Frontal cortex (tissue), 4 donors: ENCODE results near the gene ULK3. TPM values are rescaled to one million over a fixed set of nuclear protein-coding genes. Genes with fewer than 3 reads are reported as not detected.

Experiments
- DNase-seq, 2 donors: peaks; one replicate each; pipeline ENCODE4 v3.0.0; 2012; ENCODE audit warnings: low spot score in 2 of 2
- FAIRE-seq: peaks from 2 replicates; lab custom pipeline; 2012; peaks lifted over from hg19 to GRCh38; lab: Jason Lieb, UNC
- small RNA-seq: library from RNA; depleted of rRNA; stranded (forward); fragments of <200 nt; gene quantifications from one replicate; pipeline ENCODE3, GENCODE V24; 2014
- total RNA-seq: library from RNA; depleted of rRNA; stranded (reverse); fragments of >200 nt; gene quantifications from one replicate; pipeline ENCODE4 v1.2.3, GENCODE V29; 2014
- donor health status: control.
- donor health status: control.
- donor health status: control.

Gene ULK3
- total RNA-seq, 1 donor from 2014 or later, result 30.6 TPM

DNA sequence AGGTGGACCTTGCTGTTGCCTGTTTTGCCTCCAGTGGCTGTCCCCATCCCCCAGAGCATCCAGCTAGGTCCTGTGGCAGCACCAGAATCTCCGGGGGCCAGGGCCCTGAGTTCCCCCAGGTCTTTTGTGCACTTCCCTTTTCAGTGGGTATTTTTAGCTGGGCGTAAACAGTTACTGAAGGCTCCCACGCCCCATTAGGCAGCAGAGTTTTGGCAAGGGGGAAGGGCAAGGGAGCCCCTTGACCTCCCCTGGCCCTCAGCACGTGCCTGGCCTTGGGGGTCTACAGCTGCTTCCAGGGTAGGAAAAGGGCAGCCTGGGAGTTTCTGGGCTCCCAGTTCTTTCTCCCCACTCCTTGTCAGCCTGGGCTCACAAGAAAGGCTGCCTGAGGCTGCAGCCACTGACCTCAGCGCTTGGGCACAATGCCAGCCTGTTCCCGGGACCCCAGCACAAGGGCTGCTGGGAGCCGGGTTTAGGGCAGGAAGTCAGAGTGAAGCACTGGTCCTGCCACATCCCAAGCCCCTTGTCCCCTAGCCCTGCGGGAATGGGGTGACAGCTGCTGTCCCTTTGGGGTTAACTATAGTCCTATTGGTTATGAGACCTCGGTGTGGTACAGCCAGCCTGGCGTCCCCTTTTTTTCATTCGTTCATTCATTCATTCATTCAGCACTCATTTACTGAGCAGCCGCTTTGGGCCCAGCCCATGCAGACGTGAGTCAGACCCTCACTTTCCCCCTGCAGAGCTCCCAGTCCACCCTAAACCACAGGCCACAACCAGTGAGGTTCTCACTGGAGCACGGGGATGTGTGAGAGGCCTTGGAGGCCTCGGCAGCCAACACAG, 52.7 kb downstream of the ULK3 start:
- DNase-seq, result no peak
- no peak for FAIRE-seq

GRCh38 chr15:74789741-74790079, 53.2 kb downstream of the ULK3 start:
- FAIRE-seq (no peak), DNase-seq (no peak)

DNA sequence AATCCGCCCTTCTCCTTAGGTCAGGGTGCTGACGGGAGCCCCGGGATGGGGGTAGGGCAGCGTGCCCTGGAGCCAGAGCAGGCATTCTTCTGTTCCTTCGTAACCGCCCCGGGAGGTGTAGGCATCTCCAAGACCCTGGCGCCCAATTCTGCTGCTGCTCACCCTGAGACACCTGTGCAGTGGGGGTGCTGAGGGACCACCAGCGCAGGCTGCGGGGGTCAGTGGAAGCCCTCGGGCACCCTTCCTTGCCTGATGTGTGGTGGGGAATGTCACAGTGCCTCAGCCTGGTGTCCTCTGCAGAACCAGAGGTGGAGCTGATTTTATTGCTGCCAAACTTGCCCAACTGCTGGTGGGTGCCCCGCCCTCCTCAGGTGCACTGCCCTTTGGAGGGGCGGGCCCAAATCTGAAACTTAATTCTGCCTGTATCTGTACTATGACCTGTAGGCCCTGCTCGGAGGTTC, 53.8 kb downstream of the ULK3 start:
- DNase-seq, result no peak
- no peak for FAIRE-seq

GRCh38 chr15:74788683-74789151, 54.2 kb downstream of the ULK3 start:
- DNase-seq (no peak), FAIRE-seq (no peak)

GRCh38 chr15:74788042-74788682, 54.8 kb downstream of the ULK3 start:
- no peak for DNase-seq
- FAIRE-seq, result no peak

DNA sequence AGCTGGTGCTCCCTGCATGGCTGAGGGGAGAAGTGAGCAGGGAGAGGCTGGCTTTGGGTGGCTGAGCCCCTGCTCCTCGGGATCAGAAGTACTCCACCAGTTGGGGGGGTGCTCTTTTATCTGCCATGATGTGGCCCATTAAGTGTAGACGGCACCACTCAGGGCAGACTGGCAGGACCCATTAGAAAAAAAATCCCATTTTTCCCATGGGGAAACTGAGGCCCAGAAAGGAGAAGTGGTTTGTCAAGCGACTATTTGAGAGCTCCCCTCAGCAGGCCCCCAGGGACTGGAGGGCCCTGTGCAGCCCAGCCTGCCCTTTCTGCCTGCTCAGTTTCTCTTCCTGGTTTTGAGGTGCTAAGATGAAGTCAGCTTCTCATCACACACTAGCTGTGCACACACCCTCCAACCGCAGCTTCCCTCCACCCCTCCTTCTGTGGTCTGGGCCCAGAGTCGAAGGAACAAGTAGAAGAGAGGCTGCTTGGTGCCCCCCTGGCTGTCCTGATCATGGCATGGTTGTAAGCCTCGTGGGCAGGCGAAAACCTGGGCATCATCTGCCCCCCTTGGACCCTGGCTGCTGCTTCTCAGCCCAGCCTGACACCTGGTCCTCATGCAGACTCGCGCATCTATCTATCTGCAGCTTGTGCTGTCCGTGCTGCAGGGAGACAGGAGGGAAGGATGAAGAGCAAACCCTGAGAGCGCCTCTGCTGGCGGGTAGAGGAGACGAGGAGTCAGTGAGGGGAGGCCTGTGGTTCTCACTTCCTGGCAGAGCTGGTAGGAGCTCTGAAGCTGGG, 55.5 kb downstream of the ULK3 start:
- FAIRE-seq (no peak), DNase-seq (no peak)

GRCh38 chr15:74786551-74787165, 56.3 kb downstream of the ULK3 start:
- no peak for FAIRE-seq
- DNase-seq, result no peak

Small RNA genes lying within 50 kb of the gene (small RNA-seq; reads per million reads assigned to genes)
- gene CPLX3 (not detected), gene MIR4513 (not detected), gene MIR6882 (0.28 reads per million, percentile 10 among the genes with 10 or more reads in this experiment)

Other genes starting within 250 kb of the ULK3 start
- gene CLK3, start 227.3 kb downstream of the ULK3 start, total RNA-seq, result 26.5 TPM
- gene EDC3, start 147.1 kb downstream of the ULK3 start, total RNA-seq, result 12.2 TPM
- gene CYP1A1, start 117.6 kb downstream of the ULK3 start, total RNA-seq, result 0.41 TPM
- not detected for gene CYP1A2, start 94.3 kb downstream of the ULK3 start, total RNA-seq
- 26.5 TPM for gene CSK, start 61.1 kb downstream of the ULK3 start, total RNA-seq
- gene LMAN1L, start 30.3 kb downstream of the ULK3 start, total RNA-seq, result not detected
- gene CPLX3, start 16.5 kb downstream of the ULK3 start, total RNA-seq, result 0.82 TPM
- gene SCAMP2, start 30.2 kb upstream of the ULK3 start, total RNA-seq, result 4.5 TPM
- 26.1 TPM for gene MPI, start 46.9 kb upstream of the ULK3 start, total RNA-seq
- gene FAM219B, start 63.7 kb upstream of the ULK3 start, total RNA-seq, result 52.2 TPM
- gene COX5A, start 94.9 kb upstream of the ULK3 start, total RNA-seq, result 46.9 TPM
- 7.3 TPM for gene RPP25, start 113.6 kb upstream of the ULK3 start, total RNA-seq
- gene SCAMP5, start 152.4 kb upstream of the ULK3 start, total RNA-seq, result 42.8 TPM
- gene PPCDC, start 180.4 kb upstream of the ULK3 start, total RNA-seq, result 3.7 TPM